Measurements from ENCODE around the gene HCRT.

Gene HCRT

DNA sequence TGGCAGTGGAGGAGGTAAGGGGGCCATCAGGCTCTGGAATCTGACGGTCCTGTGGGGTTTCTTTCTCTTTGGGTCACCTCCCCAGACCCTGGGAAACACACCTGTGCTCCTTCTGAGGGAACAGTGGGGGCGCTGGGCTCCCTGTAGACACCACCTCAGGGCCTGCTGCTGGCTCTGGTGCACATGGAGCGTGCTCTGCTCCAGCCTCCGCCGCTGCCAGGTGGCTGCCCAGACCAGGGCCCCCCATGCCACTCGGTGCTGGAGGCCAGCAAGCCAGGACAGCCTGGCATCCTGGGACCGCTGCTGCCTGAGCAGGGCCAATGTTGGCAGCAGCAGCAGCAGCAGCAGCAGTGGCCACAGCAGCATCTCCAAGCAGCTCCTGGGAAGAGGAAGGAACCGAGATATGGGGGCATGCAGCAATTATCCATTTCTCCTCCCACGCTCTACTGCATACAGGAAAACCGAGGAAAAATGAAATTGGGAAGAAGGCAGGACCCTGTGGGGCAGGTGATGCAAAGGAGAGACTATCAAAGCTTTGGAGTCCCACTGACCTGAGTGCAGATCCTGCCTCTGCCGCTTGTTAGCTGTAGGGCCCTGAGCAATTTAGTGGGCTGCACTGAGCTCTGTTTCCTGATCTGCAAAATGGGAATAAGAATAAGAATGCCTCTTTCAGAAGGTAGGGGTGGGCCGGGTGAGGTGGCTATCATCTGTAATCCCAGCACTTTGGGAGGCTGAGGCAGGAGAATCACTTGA is 8.1 kb upstream of the HCRT start (continued):
- TF ChIP-seq ZNF366 (tag by site-specific recombination; conservative IDR thresholded peaks at IDR 0.05) (no peak), ZBTB48 (tag by site-specific recombination; IDR thresholded peaks at IDR 0.05) (no peak), ZNF48 (tag by site-specific recombination; IDR thresholded peaks at IDR 0.05) (no peak), MZF1 (tag by site-specific recombination; IDR thresholded peaks at IDR 0.05; ENCODE audit: borderline replicate concordance) (no peak), ZNF274 (IDR thresholded peaks at IDR 0.05; ENCODE audit: low read length) (no peak), ZNF274 (tag by site-specific recombination; IDR thresholded peaks at IDR 0.05; ENCODE audit: borderline replicate concordance) (no peak)

DNA sequence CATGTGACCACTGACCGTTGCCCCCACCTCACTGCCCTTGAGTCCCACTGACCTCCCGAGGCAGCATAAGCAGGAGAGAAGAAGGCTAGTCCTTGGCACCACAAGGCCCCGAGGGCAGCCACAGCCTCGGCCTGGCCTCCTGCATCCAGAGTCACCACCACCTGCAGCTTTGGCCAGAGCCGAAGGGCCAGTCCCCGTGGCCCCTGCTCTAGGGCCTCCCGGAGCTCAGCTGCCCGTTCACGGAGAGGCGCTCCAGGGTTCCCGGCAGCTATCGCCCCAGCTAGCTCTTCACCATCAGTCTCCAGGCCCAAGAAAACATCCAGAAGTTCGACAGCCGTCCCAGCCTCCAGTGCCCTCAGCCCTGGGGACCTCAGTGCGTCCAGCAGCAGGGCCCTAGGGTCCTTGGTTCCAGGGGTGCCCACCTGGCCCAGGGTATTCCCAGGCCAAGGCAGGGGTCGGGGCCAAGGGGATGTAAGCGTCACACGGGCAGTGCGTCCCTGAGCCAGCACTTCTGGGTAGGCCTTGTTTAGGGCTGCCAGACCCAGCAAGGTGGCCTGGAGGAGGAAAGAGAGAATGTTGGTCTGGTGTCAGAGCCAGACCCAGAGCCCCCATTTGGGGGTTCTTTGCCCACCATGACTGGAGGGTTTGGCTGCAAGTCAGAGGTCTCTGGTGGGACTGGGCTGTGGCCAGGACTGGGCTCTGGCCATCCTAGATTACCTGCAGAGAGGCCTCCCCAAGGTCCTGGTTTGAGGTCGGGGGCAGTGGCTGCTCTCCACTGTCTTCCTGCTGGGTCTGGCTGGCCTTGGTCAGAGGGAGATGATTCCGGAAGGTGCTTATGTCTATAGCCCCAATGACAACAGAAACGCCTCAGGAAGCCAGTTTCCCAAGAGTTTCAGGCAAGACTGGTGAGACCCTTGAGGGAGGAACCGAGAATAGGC is 7.2 kb upstream of the HCRT start:
- H3K4me3 ChIP-seq (ENCODE audit: low read depth, low read length): no peak overlapping the region
- H3K36me3 ChIP-seq (ENCODE audit: control insufficient read depth in 2 of 2, insufficient read depth in 1 of 2, low read length in 2 of 2): no peaks in the 10 kb centered on the region
- peaks cover 3% of the 10 kb centered on the region; the same call in 1 of the 2 replicates for H3K4me1 ChIP-seq (ENCODE audit: control insufficient read depth, insufficient read depth, low read length)
- ChIA-PET POLR2A (interaction anchor here (0.7 kb wide), 1 partner anchor 9 kb away, joined by 4 read pairs; no protein-coding TSS in a partner anchor), CTCF (no interaction called here)
- TF ChIP-seq ZFP37 (tag by site-specific recombination; IDR thresholded peaks at IDR 0.05): no peak
- no peak for TF ChIP-seq IKZF3 (tag by site-specific recombination; IDR thresholded peaks at IDR 0.05)
- TF ChIP-seq PRDM1 (tag by site-specific recombination; IDR thresholded peaks at IDR 0.05): no peak
- TF ChIP-seq SP2 (tag by site-specific recombination; IDR thresholded peaks at IDR 0.05): no peak
- TF ChIP-seq ZNF202 (tag by site-specific recombination; IDR thresholded peaks at IDR 0.05; ENCODE audit: borderline replicate concordance): no peak
- TF ChIP-seq, protein P1, sequence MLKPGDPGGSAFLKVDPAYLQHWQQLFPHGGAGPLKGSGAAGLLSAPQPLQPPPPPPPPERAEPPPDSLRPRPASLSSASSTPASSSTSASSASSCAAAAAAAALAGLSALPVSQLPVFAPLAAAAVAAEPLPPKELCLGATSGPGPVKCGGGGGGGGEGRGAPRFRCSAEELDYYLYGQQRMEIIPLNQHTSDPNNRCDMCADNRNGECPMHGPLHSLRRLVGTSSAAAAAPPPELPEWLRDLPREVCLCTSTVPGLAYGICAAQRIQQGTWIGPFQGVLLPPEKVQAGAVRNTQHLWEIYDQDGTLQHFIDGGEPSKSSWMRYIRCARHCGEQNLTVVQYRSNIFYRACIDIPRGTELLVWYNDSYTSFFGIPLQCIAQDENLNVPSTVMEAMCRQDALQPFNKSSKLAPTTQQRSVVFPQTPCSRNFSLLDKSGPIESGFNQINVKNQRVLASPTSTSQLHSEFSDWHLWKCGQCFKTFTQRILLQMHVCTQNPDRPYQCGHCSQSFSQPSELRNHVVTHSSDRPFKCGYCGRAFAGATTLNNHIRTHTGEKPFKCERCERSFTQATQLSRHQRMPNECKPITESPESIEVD (tag by site-specific recombination; IDR thresholded peaks at IDR 0.05): no peak
- no peak for TF ChIP-seq ZBTB1 (tag by site-specific recombination; IDR thresholded peaks at IDR 0.05)
- no peak for TF ChIP-seq ZNF221 (tag by site-specific recombination; IDR thresholded peaks at IDR 0.05; ENCODE audit: borderline replicate concordance)
- no peak for TF ChIP-seq ZNF211 (tag by site-specific recombination; IDR thresholded peaks at IDR 0.05; ENCODE audit: low read depth)
- TF ChIP-seq ZNF785 (tag by site-specific recombination; IDR thresholded peaks at IDR 0.05): no peak
- TF ChIP-seq BCL11A (tag by site-specific recombination; IDR thresholded peaks at IDR 0.05; ENCODE audit: low read depth): no peak
- TF ChIP-seq ZXDB (tag by site-specific recombination; IDR thresholded peaks at IDR 0.05): no peak
- no peak overlapping the region for H3K27ac ChIP-seq (ENCODE audit: extremely low read depth, low read depth, low read length)
- H3K9me3 ChIP-seq (ENCODE audit: control insufficient read depth, insufficient read depth, low read depth, low read length): no peaks in the 10 kb centered on the region

DNA sequence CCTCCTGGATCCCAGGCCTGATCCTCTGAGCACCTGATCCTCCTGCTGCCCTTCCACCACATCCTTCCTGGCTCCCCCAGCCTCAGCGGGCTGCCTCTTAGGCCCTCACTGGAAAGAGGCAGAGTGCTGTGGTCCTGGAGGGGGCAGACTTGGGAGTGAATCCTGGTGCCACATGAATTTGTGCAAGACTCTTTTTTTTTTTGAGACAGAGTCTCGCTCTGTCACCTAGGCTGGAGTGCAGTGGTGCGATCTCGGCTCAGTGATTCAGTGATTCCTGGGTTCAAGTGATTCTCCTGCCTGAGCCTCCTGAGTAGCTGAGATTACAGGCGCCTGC is 6.0 kb upstream of the HCRT start:
- Histone ChIP-seq H3K27ac (ENCODE audit: extremely low read depth, low read depth, low read length) (no peak overlapping the region), H3K36me3 (ENCODE audit: control insufficient read depth in 2 of 2, insufficient read depth in 1 of 2, low read length in 2 of 2) (no peaks in the 10 kb centered on the region), H3K9me3 (ENCODE audit: control insufficient read depth, insufficient read depth, low read depth, low read length) (no peaks in the 10 kb centered on the region), H3K4me3 (ENCODE audit: low read depth, low read length) (no peak overlapping the region), H3K4me1 (ENCODE audit: control insufficient read depth, insufficient read depth, low read length) (peaks cover 3% of the 10 kb centered on the region; the same call in 1 of the 2 replicates)
- CTCF ChIA-PET: interaction anchor here (0.6 to 1.6 kb wide), 2 partner anchors 31 to 319 kb away, joined by 3 to 6 read pairs; no protein-coding TSS in a partner anchor
- POLR2A ChIA-PET: no interaction called here
- TF ChIP-seq, protein P2, sequence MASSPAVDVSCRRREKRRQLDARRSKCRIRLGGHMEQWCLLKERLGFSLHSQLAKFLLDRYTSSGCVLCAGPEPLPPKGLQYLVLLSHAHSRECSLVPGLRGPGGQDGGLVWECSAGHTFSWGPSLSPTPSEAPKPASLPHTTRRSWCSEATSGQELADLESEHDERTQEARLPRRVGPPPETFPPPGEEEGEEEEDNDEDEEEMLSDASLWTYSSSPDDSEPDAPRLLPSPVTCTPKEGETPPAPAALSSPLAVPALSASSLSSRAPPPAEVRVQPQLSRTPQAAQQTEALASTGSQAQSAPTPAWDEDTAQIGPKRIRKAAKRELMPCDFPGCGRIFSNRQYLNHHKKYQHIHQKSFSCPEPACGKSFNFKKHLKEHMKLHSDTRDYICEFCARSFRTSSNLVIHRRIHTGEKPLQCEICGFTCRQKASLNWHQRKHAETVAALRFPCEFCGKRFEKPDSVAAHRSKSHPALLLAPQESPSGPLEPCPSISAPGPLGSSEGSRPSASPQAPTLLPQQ (tag by site-specific recombination; IDR thresholded peaks at IDR 0.05): no peak
- TF ChIP-seq ZNF776 (tag by site-specific recombination; IDR thresholded peaks at IDR 0.05; ENCODE audit: borderline replicate concordance) (no peak), ZFP37 (tag by site-specific recombination; IDR thresholded peaks at IDR 0.05) (no peak), ZNF610 (tag by site-specific recombination; IDR thresholded peaks at IDR 0.05; ENCODE audit: borderline replicate concordance) (no peak), ZNF426 (tag by site-specific recombination; IDR thresholded peaks at IDR 0.05) (no peak), ZBTB8A (tag by site-specific recombination; IDR thresholded peaks at IDR 0.05) (no peak), SP7 (tag by site-specific recombination; IDR thresholded peaks at IDR 0.05) (no peak), ZNF560 (tag by site-specific recombination; IDR thresholded peaks at IDR 0.05; ENCODE audit: borderline replicate concordance) (no peak), ZXDB (tag by site-specific recombination; IDR thresholded peaks at IDR 0.05) (no peak), ZBTB48 (tag by site-specific recombination; IDR thresholded peaks at IDR 0.05) (no peak), SETDB1 (IDR thresholded peaks at IDR 0.05; ENCODE audit: insufficient read length, low read length) (no peak), ZNF175 (tag by site-specific recombination; IDR thresholded peaks at IDR 0.05) (no peak), YY2 (tag by site-specific recombination; IDR thresholded peaks at IDR 0.05) (no peak), FEZF1 (tag by site-specific recombination; IDR thresholded peaks at IDR 0.05) (no peak), KLF9 (tag by site-specific recombination; IDR thresholded peaks at IDR 0.05; ENCODE audit: low read depth) (no peak)

Data from HEK293 (cell line).